SK-N-MC (cell line): ENCODE data around the gene OAS1.

ENCODE experiments used
- EZH2 ChIP-seq: fragments of 200-600 bp; sonication (generic); IDR thresholded peaks from one replicate; pipeline ENCODE4 v1.6.1; 2017; ENCODE audit warnings: antibody characterized with exemption
- POLR2AphosphoS5 ChIP-seq: IDR thresholded peaks from 2 replicates; pipeline ENCODE4 v1.6.1; 2012; ENCODE audit warnings: mild to moderate bottlenecking, low read depth, low read length, borderline replicate concordance

GRCh38 chr12:112891093-112892024 lies 15.4 kb upstream of the OAS1 start:
- TF ChIP-seq EZH2 = no peak
- TF ChIP-seq POLR2AphosphoS5 = no peak
